ENCODE results near the gene HRC.

DNA sequence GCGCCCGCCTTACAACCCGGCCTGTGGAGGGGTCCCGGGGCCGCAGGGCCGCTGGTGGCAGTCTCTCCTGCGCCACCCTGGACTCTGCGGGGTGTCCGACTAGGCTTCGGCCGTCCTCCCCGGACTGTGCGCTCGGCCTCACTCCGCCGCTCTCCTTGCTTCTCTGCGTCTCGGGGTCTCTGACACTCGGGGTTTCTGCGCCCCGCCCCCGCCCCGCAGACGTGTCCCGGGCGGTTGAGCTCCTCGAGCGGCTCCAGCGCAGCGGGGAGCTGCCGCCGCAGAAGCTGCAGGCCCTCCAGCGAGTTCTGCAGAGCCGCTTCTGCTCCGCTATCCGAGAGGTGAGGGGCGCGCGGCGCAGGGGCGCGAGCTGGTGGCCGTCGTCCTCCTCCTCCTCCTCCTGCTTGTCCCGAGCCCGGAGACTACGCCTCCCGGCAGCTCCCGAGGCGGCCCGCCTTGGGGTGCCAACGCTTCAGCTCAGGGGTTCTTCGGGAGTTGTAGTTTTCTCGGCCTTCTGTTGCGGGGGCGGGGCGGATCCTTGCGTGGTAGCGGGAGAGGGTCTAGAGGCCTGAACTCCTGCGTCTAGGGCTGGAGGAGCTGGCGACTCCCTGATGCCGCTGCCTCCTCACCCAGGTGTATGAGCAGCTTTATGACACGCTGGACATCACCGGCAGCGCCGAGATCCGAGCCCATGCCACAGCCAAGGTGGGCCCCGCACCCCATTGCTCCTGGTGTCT, 40.4 kb downstream of the HRC start:
- TF ChIP-seq SIN3A (IDR thresholded peaks at IDR 0.05; ENCODE audit: borderline replicate concordance, insufficient read depth, low read depth, low read length): no peak
- TF ChIP-seq, protein P1, sequence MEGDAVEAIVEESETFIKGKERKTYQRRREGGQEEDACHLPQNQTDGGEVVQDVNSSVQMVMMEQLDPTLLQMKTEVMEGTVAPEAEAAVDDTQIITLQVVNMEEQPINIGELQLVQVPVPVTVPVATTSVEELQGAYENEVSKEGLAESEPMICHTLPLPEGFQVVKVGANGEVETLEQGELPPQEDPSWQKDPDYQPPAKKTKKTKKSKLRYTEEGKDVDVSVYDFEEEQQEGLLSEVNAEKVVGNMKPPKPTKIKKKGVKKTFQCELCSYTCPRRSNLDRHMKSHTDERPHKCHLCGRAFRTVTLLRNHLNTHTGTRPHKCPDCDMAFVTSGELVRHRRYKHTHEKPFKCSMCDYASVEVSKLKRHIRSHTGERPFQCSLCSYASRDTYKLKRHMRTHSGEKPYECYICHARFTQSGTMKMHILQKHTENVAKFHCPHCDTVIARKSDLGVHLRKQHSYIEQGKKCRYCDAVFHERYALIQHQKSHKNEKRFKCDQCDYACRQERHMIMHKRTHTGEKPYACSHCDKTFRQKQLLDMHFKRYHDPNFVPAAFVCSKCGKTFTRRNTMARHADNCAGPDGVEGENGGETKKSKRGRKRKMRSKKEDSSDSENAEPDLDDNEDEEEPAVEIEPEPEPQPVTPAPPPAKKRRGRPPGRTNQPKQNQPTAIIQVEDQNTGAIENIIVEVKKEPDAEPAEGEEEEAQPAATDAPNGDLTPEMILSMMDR (IDR thresholded peaks at IDR 0.05): no peak
